Caco-2 (cell line): ENCODE measurements around the gene ULK3. TPM values are rescaled to one million over a fixed set of nuclear protein-coding genes. Genes with fewer than 3 reads are reported as not detected.
A peak's percentile ranks its signal among the peaks of the same experiment; 100 is the strongest.

Experiments used
- Bru-seq: library from RNA; stranded (reverse); fragments of 400-500 nt; gene quantifications from one replicate; lab custom pipeline; 2021; lab: Mats Ljungman, UMichigan
- BruChase-seq, 2 experiments: library from RNA; stranded (reverse); fragments of 400-500 nt; gene quantifications; one replicate each; lab custom pipeline; 2021; lab: Mats Ljungman, UMichigan
- BruUV-seq: library from RNA; stranded (reverse); fragments of 400-500 nt; replicated peaks from 2 replicates; lab custom pipeline; 2021; lab: Mats Ljungman, UMichigan
- CTCF ChIA-PET: fragments of 300-600 bp; sonication (Branson Sonifier 250); formaldehyde crosslinking; loops from one replicate; lab custom pipeline; 2022; ENCODE audit warnings: antibody characterized with exemption; lab: Charles Lee
- POLR2A ChIA-PET: fragments of 300-600 bp; sonication (Branson Sonifier 250); formaldehyde crosslinking; loops from one replicate; lab custom pipeline; 2022; ENCODE audit warnings: antibody characterized with exemption; lab: Charles Lee
- DNase-seq, 2 experiments: peaks; one replicate each; pipeline versions ENCODE4 v3.0.0 to v3.0.0-alpha.2; 2020 to 2022
- H3K27me3 ChIP-seq: replicated peaks from 2 replicates; pipeline ENCODE4 v1.6.0; 2011; ENCODE audit warnings: low read length; ENCODE audit not compliant: control insufficient read depth, insufficient read depth
- H3K36me3 ChIP-seq: 2 replicates; pipeline ENCODE4 v1.5.1; 2011; ENCODE audit warnings: low read length; ENCODE audit not compliant: control insufficient read depth, insufficient read depth
- H3K4me1 ChIP-seq: fragments of 250-450 bp; sonication (Bioruptor Pico); 2 replicates; pipeline ENCODE4 v1.5.1; 2020; ENCODE audit warnings: mild to moderate bottlenecking
- H3K4me3 ChIP-seq: 2 replicates; pipeline ENCODE4 v1.5.1; 2011; ENCODE audit warnings: low read depth, mild to moderate bottlenecking, control low read depth, low read length
- H3K9me3 ChIP-seq: fragments of 250-450 bp; sonication (Bioruptor Pico); 2 replicates; pipeline ENCODE4 v1.5.1; 2020; ENCODE audit warnings: mild to moderate bottlenecking, moderate library complexity
- H3K27ac Mint-ChIP-seq: one replicate; pipeline ENCODE4 v1.8.0; 2022; ENCODE audit warnings: mixed read lengths; ENCODE audit not compliant: unreplicated experiment
- H3K27me3 Mint-ChIP-seq: one replicate; pipeline ENCODE4 v1.8.0; 2022; ENCODE audit warnings: mixed read lengths; ENCODE audit not compliant: insufficient read depth, unreplicated experiment
- H3K36me3 Mint-ChIP-seq: one replicate; pipeline ENCODE4 v1.8.0; 2022; ENCODE audit warnings: mild to moderate bottlenecking, mixed read lengths; ENCODE audit not compliant: insufficient read depth, unreplicated experiment
- H3K4me1 Mint-ChIP-seq: one replicate; pipeline ENCODE4 v1.8.0; 2022; ENCODE audit warnings: low read depth, mixed read lengths; ENCODE audit not compliant: unreplicated experiment
- H3K4me3 Mint-ChIP-seq: one replicate; pipeline ENCODE4 v1.8.0; 2022; ENCODE audit warnings: mild to moderate bottlenecking, moderate library complexity, mixed read lengths; ENCODE audit not compliant: unreplicated experiment
- H3K9me3 Mint-ChIP-seq: one replicate; pipeline ENCODE4 v1.8.0; 2022; ENCODE audit warnings: mixed read lengths; ENCODE audit not compliant: unreplicated experiment
- CTCF ChIP-seq, 2 experiments: fragments of 200-600 bp in 1 of 2; IDR thresholded peaks; 1 replicate in 1 of 2; 2 replicates in 1 of 2; pipeline versions ENCODE4 v1.5.1 to v1.8.0; 2011 to 2022; ENCODE audit warnings: antibody characterized with exemption in 1 of 2, control low read depth in 1 of 2, inconsistent platforms in 1 of 2, low read depth in 1 of 2, low read length in 1 of 2, mild to moderate bottlenecking in 1 of 2, moderate library complexity in 1 of 2; ENCODE audit not compliant: insufficient read depth in 1 of 2, severe bottlenecking in 1 of 2, unreplicated experiment in 1 of 2
- intact Hi-C: fragments of 100-400 bp; cut with micrococcal nuclease; formaldehyde crosslinking; loops from one replicate; pipeline ENCODE4 v1.10.0; 2022; ENCODE audit not compliant: unreplicated experiment
- long read RNA-seq: library from polyadenylated mRNA; stranded (forward); transcript quantifications from one replicate; pipeline ENCODE4 v2.0.0, GENCODE V29; 2022
- total RNA-seq: library from RNA; stranded (reverse); gene quantifications from 2 replicates; pipeline ENCODE4 v1.2.3, GENCODE V29; 2022

ULK3 gene
- total RNA-seq (28.2 and 33.4 TPM in 2 replicates), Bru-seq, nascent RNA (percentile 53 among the genes with signal in this experiment), BruChase-seq, experiment 1, labeled RNA remaining after a 2-hour chase (percentile 66 among the genes with signal in this experiment), BruChase-seq, experiment 2, labeled RNA remaining after a 6-hour chase (percentile 74 among the genes with signal in this experiment)
- long read RNA-seq, transcript ULK3-220 (16 exons, 2,611 nt) = major isoform, 9 of 49 reads
- long read RNA-seq, partial matches to known transcripts = 7 of 49 reads
- long read RNA-seq, other reads (novel, unspliced or antisense) = 31 of 49 reads

DNA sequence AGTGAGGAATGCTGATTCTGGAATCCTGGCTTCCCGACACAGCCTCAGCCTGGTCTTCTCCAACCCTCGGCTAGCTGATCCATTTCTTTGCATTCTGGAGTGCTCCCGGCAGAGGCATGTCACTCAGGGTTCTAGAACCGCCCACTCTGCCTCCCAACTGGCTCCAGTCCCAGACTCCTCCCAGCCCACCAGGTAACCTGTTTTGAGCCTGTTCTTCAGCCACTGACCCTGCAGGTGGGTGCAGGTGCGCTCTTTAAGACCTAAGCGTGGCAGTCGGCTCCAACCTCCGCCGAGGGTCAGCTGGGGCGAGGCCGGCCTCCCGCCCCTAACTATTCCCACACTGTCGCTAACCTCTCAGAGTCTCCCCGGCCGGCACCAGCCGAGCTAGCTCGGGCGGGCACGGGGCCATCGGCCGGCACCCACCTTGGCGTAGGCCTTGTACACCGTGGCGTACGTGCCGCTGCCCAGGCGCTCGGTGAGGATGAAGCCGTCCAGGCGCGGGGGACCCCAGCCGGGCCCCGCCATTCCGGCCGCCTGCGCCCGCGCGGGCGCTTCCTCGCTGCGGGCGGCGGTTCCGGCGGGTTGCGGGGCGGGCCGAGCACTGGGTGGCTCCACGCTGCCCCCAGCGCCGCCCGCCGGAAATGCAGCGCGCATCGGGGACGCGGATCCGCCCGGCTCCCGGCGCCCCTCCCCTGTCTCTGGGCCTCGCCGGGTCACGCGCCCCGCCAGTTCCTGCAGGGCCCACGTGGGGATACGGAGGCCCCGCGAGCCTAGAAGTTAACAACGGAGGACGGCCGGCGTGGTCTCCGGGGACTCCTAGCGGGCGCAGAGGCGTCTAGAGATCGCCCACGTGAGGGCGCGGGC is at the start of gene ULK3:
ULK3 (minus strand) TSS at position 576 of the 864 bp plus-strand sequence; CDS start at position 525, 51 bp downstream.
- peaks cover 6% of the 10 kb centered on the region for H3K4me1 Mint-ChIP-seq
- Histone ChIP-seq H3K4me3 (peak within 1 kb of the TSS; percentile 90), H3K27me3 (no peaks in the 10 kb centered on the region), H3K9me3 (no peaks in the 10 kb centered on the region), H3K4me1 (peaks cover 13% of the 10 kb centered on the region), H3K36me3 (no peaks in the 10 kb centered on the region)
- H3K27ac Mint-ChIP-seq = peak within 1 kb of the TSS; percentile 80
- H3K27me3 Mint-ChIP-seq = no peaks in the 10 kb centered on the region
- H3K4me3 Mint-ChIP-seq = peak within 1 kb of the TSS; percentile 84
- H3K36me3 Mint-ChIP-seq = peaks cover 43% of the 10 kb centered on the region
- POLR2A ChIA-PET = interaction anchor here (1.9 kb wide), 1 partner anchor 64 kb away, joined by 7 read pairs; the partner anchor contains the start of gene FAM219B
- no peaks in the 10 kb centered on the region for H3K9me3 Mint-ChIP-seq
- no TSS peak for BruUV-seq
- peak; percentile 40 to 81 for TF ChIP-seq CTCF (IDR thresholded peaks at IDR 0.05; ENCODE audit: insufficient read depth in 1 of 2, low read depth in 1 of 2, low read length in 1 of 2, severe bottlenecking in 1 of 2, unreplicated experiment in 1 of 2)
- CTCF ChIA-PET = interaction anchor here (0.6 to 1.9 kb wide), 9 partner anchors 47 to 161 kb away, joined by 3 to 9 read pairs (median 3); partner anchors contain the start of genes CSK, CYP1A1 and MPI
- peak; percentile 93 to 95 for DNase-seq
- intact Hi-C loops = loop anchor here (2.0 to 5.0 kb wide), 5 partner anchors 30 to 109 kb away; partner anchors contain the start of genes FAM219B and SCAMP2

DNA sequence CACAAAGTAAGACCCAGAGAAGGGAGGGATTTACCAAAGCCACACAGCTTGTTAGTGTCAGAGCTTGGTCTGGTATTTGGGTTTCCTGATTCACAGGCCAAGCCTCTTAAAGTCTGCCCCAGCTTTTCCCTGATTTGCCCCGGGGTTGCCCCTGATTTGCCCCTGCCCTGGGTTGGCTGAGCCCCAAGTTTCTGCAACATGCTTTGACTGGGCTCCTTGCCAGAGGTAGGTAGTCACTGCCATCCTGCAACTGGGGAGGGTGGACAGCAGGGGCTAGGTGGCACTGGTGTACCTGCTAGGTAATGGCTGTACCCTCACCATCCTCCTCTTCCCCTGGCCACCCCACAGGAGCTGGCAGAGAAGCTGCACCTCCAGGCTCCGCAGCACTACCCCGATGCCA is 49.4 kb upstream of the ULK3 start:
- H3K36me3 ChIP-seq = no peaks in the 10 kb centered on the region
- intact Hi-C loops = no loop called here
- H3K4me3 Mint-ChIP-seq = no peak overlapping the region
- H3K9me3 ChIP-seq = no peaks in the 10 kb centered on the region
- no TSS peak for BruUV-seq
- no peak for DNase-seq
- ChIA-PET CTCF (interaction anchor here (0.7 kb wide), 1 partner anchor 46 kb away, joined by 4 read pairs; no protein-coding TSS in a partner anchor), POLR2A (interaction anchor here (0.5 kb wide), 1 partner anchor 351 kb away, joined by 3 read pairs; the partner anchor contains the start of gene ARID3B)
- no peak overlapping the region for H3K27ac Mint-ChIP-seq
- H3K27me3 Mint-ChIP-seq = no peaks in the 10 kb centered on the region
- peaks cover 11% of the 10 kb centered on the region for H3K4me1 Mint-ChIP-seq
- H3K27me3 ChIP-seq = no peaks in the 10 kb centered on the region
- no peak for TF ChIP-seq CTCF (IDR thresholded peaks at IDR 0.05; ENCODE audit: insufficient read depth in 1 of 2, low read depth in 1 of 2, low read length in 1 of 2, severe bottlenecking in 1 of 2, unreplicated experiment in 1 of 2)
- H3K9me3 Mint-ChIP-seq = no peaks in the 10 kb centered on the region
- H3K36me3 Mint-ChIP-seq = peaks cover 31% of the 10 kb centered on the region
- no peak overlapping the region for H3K4me3 ChIP-seq
- H3K4me1 ChIP-seq = 0 out of 2 replicates have a peak, but pooled peaks cover 6% of the 10 kb centered on the region

GRCh38 chr15:74891469-74891868 is 48.5 kb upstream of the ULK3 start:
- H3K9me3 Mint-ChIP-seq = no peaks in the 10 kb centered on the region
- DNase-seq = no peak
- no peak for TF ChIP-seq CTCF (IDR thresholded peaks at IDR 0.05; ENCODE audit: insufficient read depth in 1 of 2, low read depth in 1 of 2, low read length in 1 of 2, severe bottlenecking in 1 of 2, unreplicated experiment in 1 of 2)
- 0 out of 2 replicates have a peak, but pooled peaks cover 6% of the 10 kb centered on the region for H3K4me1 ChIP-seq
- no peak overlapping the region for H3K27ac Mint-ChIP-seq
- ChIA-PET POLR2A (no interaction called here), CTCF (interaction anchor here (0.6 kb wide), 1 partner anchor 951 kb away, joined by 6 read pairs; no protein-coding TSS in a partner anchor)
- peaks cover 11% of the 10 kb centered on the region for H3K4me1 Mint-ChIP-seq
- peaks cover 23% of the 10 kb centered on the region for H3K36me3 Mint-ChIP-seq
- no peaks in the 10 kb centered on the region for H3K27me3 ChIP-seq
- no TSS peak for BruUV-seq
- no peak overlapping the region for H3K4me3 ChIP-seq
- H3K9me3 ChIP-seq = no peaks in the 10 kb centered on the region
- H3K27me3 Mint-ChIP-seq = no peaks in the 10 kb centered on the region
- no peaks in the 10 kb centered on the region for H3K36me3 ChIP-seq
- intact Hi-C loops = no loop called here
- peak overlapping the region; percentile 45 for H3K4me3 Mint-ChIP-seq
